Measurements from ENCODE around the gene RAB5B. TPM values are rescaled to one million over a fixed set of nuclear protein-coding genes. Genes with fewer than 3 reads are reported as not detected.

The RAB5B gene
- total RNA-seq = 56.6 and 74.1 TPM in 2 replicates

GRCh38 chr12:55973599-55974307 is at the start of gene RAB5B:
Gene RAB5B (plus strand): TSS chr12:55974078. CDS start chr12:55986961, 12,883 bp downstream.

GRCh38 chr12:55927588-55928502 is 46.0 kb upstream of the RAB5B start, which contains the start of gene PYM1:
Gene PYM1 (minus strand): TSS chr12:55927894. CDS start chr12:55927761, 133 bp downstream.

GRCh38 chr12:55930771-55931316 is 43.0 kb upstream of the RAB5B start, which contains the start of gene DGKA:
Gene DGKA (plus strand): TSS chr12:55931162. CDS start chr12:55936504, 5,342 bp downstream.

GRCh38 chr12:55965941-55966407 is 7.9 kb upstream of the RAB5B start, which contains the start of gene PMEL:
Gene PMEL (minus strand): TSS chr12:55966042. CDS start chr12:55966011, 31 bp downstream.

GRCh38 chr12:55966408-55967281 is 7.2 kb upstream of the RAB5B start, which contains the start of gene CDK2:
Gene CDK2 (plus strand): TSS chr12:55966830. CDS start chr12:55967009, 179 bp downstream.

GRCh38 chr12:55996715-55997534 is 23.0 kb downstream of the RAB5B start, which contains the start of gene SUOX:
Gene SUOX (plus strand): TSS chr12:55997276. CDS start chr12:56002222, 4,946 bp downstream.

GRCh38 chr12:56020423-56021184 is 46.7 kb downstream of the RAB5B start, which contains the start of gene IKZF4:
Gene IKZF4 (plus strand): TSS chr12:56021043. CDS start chr12:56021494, 451 bp downstream.

GRCh38 chr12:56041552-56042429 is 67.9 kb downstream of the RAB5B start, which contains the start of gene RPS26:
Gene RPS26 (plus strand): TSS chr12:56041918. CDS start chr12:56042167, 249 bp downstream.

Other genes starting within 250 kb of the RAB5B start
- 790 and 1,053 TPM in 2 replicates for gene CD63, start 245.1 kb upstream of the RAB5B start, total RNA-seq
- gene GDF11, start 231.0 kb upstream of the RAB5B start, total RNA-seq = 6.5 and 9.7 TPM in 2 replicates
- gene SARNP, start 156.4 kb upstream of the RAB5B start, total RNA-seq = 92.9 and 119 TPM in 2 replicates
- 14.6 and 25.6 TPM in 2 replicates for gene ORMDL2, start 156.0 kb upstream of the RAB5B start, total RNA-seq
- 37.1 and 48.1 TPM in 2 replicates for gene DNAJC14, start 144.5 kb upstream of the RAB5B start, total RNA-seq
- gene MMP19, start 131.1 kb upstream of the RAB5B start, total RNA-seq = 21.9 and 38.4 TPM in 2 replicates
- gene PYM1, start 46.2 kb upstream of the RAB5B start, total RNA-seq = 30.9 and 31.5 TPM in 2 replicates
- gene DGKA, start 42.9 kb upstream of the RAB5B start, total RNA-seq = 14.8 and 31.3 TPM in 2 replicates
- gene PMEL, start 8.0 kb upstream of the RAB5B start, total RNA-seq = 1.7 and 18.7 TPM in 2 replicates
- 24.5 and 46.2 TPM in 2 replicates for gene CDK2, start 7.2 kb upstream of the RAB5B start, total RNA-seq
- gene SUOX, start 23.2 kb downstream of the RAB5B start, total RNA-seq = 11.4 and 31.9 TPM in 2 replicates
- 2.6 and 8.1 TPM in 2 replicates for gene IKZF4, start 47.0 kb downstream of the RAB5B start, total RNA-seq
- 1,233 and 1,614 TPM in 2 replicates for gene RPS26, start 67.8 kb downstream of the RAB5B start, total RNA-seq
- gene ERBB3, start 106.1 kb downstream of the RAB5B start, total RNA-seq = 0.64 and 1.8 TPM in 2 replicates
- gene PA2G4, start 130.5 kb downstream of the RAB5B start, total RNA-seq = 98.1 and 145 TPM in 2 replicates
- gene RPL41, start 142.6 kb downstream of the RAB5B start, total RNA-seq = 2,965 and 4,023 TPM in 2 replicates
- 3.4 and 5.0 TPM in 2 replicates for gene ZC3H10, start 144.2 kb downstream of the RAB5B start, total RNA-seq
- gene ESYT1, start 154.2 kb downstream of the RAB5B start, total RNA-seq = 81.4 and 171 TPM in 2 replicates
- 112 and 142 TPM in 2 replicates for gene MYL6B, start 178.5 kb downstream of the RAB5B start, total RNA-seq
- gene MYL6, start 184.3 kb downstream of the RAB5B start, total RNA-seq = 1,228 and 2,927 TPM in 2 replicates
- gene SMARCC2, start 215.4 kb downstream of the RAB5B start, total RNA-seq = 27.5 and 43.8 TPM in 2 replicates
- 57.2 and 76.5 TPM in 2 replicates for gene RNF41, start 247.8 kb downstream of the RAB5B start, total RNA-seq